HCT116 (cell line): ENCODE data around the gene C5orf58. TPM values are rescaled to one million over a fixed set of nuclear protein-coding genes. Genes with fewer than 3 reads are reported as not detected.

ENCODE experiments used
- ATAC-seq: fragments of 200-7000 bp; cut with Tn5 transposase; 2 replicates; pipeline ENCODE4 v1.9.1; 2020; ENCODE audit warnings: mild to moderate bottlenecking, moderate library complexity
- BruUV-seq: library from RNA; stranded (reverse); fragments of 400-500 nt; replicated peaks from 2 replicates; lab custom pipeline; 2021; lab: Mats Ljungman, UMichigan
- CTCF ChIA-PET: fragments of 300-600 bp; sonication (Branson Sonifier 250); formaldehyde crosslinking; loops from one replicate; lab custom pipeline; 2021; ENCODE audit warnings: antibody characterized with exemption; lab: Charles Lee
- POLR2A ChIA-PET: fragments of 300-600, 350-600 bp; sonication (Branson Sonifier 250); formaldehyde crosslinking; loops from one replicate; lab custom pipeline; 2021; ENCODE audit warnings: antibody characterized with exemption; lab: Charles Lee
- RAD21 ChIA-PET, 2 experiments: fragments of 300-600 bp; sonication (Branson Sonifier 250); formaldehyde crosslinking; loops; one replicate each; lab custom pipeline; 2023; ENCODE audit warnings: low total read pairs in 2 of 2; ENCODE audit not compliant: uncharacterized antibody in 2 of 2, unreplicated experiment in 2 of 2, low non-redundant PET in 1 of 2; lab: Charles Lee
- DNase-seq: peaks from one replicate; pipeline ENCODE4 v3.0.0-alpha.2; 2010; ENCODE audit warnings: low read depth, low spot score
- H2AFZ ChIP-seq: fragments of 200-600 bp; shearing (Covaris generic), sonication (generic); 2 replicates; pipeline ENCODE4 v1.6.1; 2017; ENCODE audit warnings: low read depth, mixed run types, mixed read lengths, antibody characterized with exemption, low read length; ENCODE audit not compliant: poor library complexity, severe bottlenecking
- H3K27ac ChIP-seq: 2 replicates; pipeline ENCODE4 v1.5.1; 2012; ENCODE audit warnings: low read depth, low read length
- H3K27me3 ChIP-seq: fragments of 200-600 bp; sonication (generic); 2 replicates; pipeline ENCODE4 v1.6.1; 2016; ENCODE audit warnings: mixed run types, low read length, mixed read lengths; ENCODE audit not compliant: insufficient read depth
- H3K36me3 ChIP-seq, 2 experiments: fragments of 200-500 bp in 1 of 2; fragments of 200-600 bp in 1 of 2; sonication (Bioruptor generic) in 1 of 2; sonication (generic) in 1 of 2; 2 replicates each; pipeline versions ENCODE4 v1.5.1 to v1.6.1; 2014 to 2016; ENCODE audit warnings: low read length in 2 of 2, inconsistent platforms in 1 of 2, mixed read lengths in 1 of 2, mixed run types in 1 of 2; ENCODE audit not compliant: insufficient read depth in 2 of 2, control insufficient read depth in 1 of 2
- H3K4me1 ChIP-seq, 2 experiments: fragments of 200-600 bp in 1 of 2; sonication (generic) in 1 of 2; 2 replicates each; pipeline versions ENCODE4 v1.5.1 to v1.6.1; 2012 to 2017; ENCODE audit warnings: low read length in 2 of 2, inconsistent platforms in 1 of 2, mild to moderate bottlenecking in 1 of 2, mixed read lengths in 1 of 2, mixed run types in 1 of 2, moderate library complexity in 1 of 2; ENCODE audit not compliant: insufficient read depth in 2 of 2, control insufficient read depth in 1 of 2
- H3K4me2 ChIP-seq: fragments of 200-600 bp; sonication (generic); 2 replicates; pipeline ENCODE4 v1.6.1; 2017; ENCODE audit warnings: mixed run types, low read length, mixed read lengths
- H3K4me3 ChIP-seq, 2 experiments: fragments of 200-600 bp in 1 of 2; sonication (generic) in 1 of 2; replicated peaks in 1 of 2; 2 replicates each; pipeline ENCODE4 v1.5.1; 2011 to 2016; ENCODE audit warnings: low read length in 2 of 2, control low read depth in 1 of 2, low read depth in 1 of 2, mild to moderate bottlenecking in 1 of 2, mixed read lengths in 1 of 2, mixed run types in 1 of 2
- H3K79me2 ChIP-seq: fragments of 200-600 bp; sonication (generic); 2 replicates; pipeline ENCODE4 v1.6.1; 2017; ENCODE audit warnings: mild to moderate bottlenecking, mixed run types, low read length, moderate library complexity, mixed read lengths; ENCODE audit not compliant: insufficient read depth
- H3K9ac ChIP-seq: fragments of 200-600 bp; sonication (generic); 2 replicates; pipeline ENCODE4 v1.6.1; 2016; ENCODE audit warnings: low read length, mixed read lengths
- H3K9me2 ChIP-seq: fragments of 200-600 bp; sonication (generic), shearing (Covaris generic); 2 replicates; pipeline ENCODE4 v1.6.1; 2017; ENCODE audit warnings: mixed run types, mild to moderate bottlenecking, moderate library complexity; ENCODE audit not compliant: insufficient read depth
- H3K9me3 ChIP-seq, 2 experiments: fragments of 200-500 bp in 1 of 2; fragments of 200-600 bp in 1 of 2; sonication (Bioruptor generic) in 1 of 2; sonication (generic) in 1 of 2; 2 replicates each; pipeline ENCODE4 v1.6.1; 2014 to 2017; ENCODE audit warnings: low read length in 2 of 2, mixed read lengths in 2 of 2, inconsistent platforms in 1 of 2, low read depth in 1 of 2, mild to moderate bottlenecking in 1 of 2, mixed run types in 1 of 2, moderate library complexity in 1 of 2; ENCODE audit not compliant: control insufficient read depth in 1 of 2, insufficient read depth in 1 of 2
- H4K20me1 ChIP-seq: fragments of 200-600 bp; sonication (generic), shearing (Covaris generic); 2 replicates; pipeline ENCODE4 v1.6.1; 2017; ENCODE audit warnings: mixed run types, mild to moderate bottlenecking, moderate library complexity; ENCODE audit not compliant: insufficient read depth
- CBX3 ChIP-seq: IDR thresholded peaks from 2 replicates; pipeline ENCODE4 v1.6.1; 2012; ENCODE audit warnings: low read depth
- CEBPB ChIP-seq: IDR thresholded peaks from 2 replicates; pipeline ENCODE4 v1.6.1; 2012; ENCODE audit warnings: low read depth
- EGR1 ChIP-seq: IDR thresholded peaks from 2 replicates; pipeline ENCODE4 v1.6.1; 2012; ENCODE audit warnings: low read depth
- EZH2 ChIP-seq: fragments of 200-600 bp; sonication (generic); IDR thresholded peaks from 2 replicates; pipeline ENCODE4 v1.6.1; 2017; ENCODE audit warnings: antibody characterized with exemption, mixed run types
- FOSL1 ChIP-seq: IDR thresholded peaks from 2 replicates; pipeline ENCODE4 v1.6.1; 2012; ENCODE audit warnings: low read depth
- JUND ChIP-seq: IDR thresholded peaks from 2 replicates; pipeline ENCODE4 v1.6.1; 2012
- POLR2A ChIP-seq: IDR thresholded peaks from 2 replicates; pipeline ENCODE4 v1.7.0; 2011; ENCODE audit warnings: borderline replicate concordance; ENCODE audit not compliant: insufficient read depth, insufficient read length; ENCODE audit errors: extremely low read depth
- POLR2AphosphoS5 ChIP-seq: IDR thresholded peaks from 2 replicates; pipeline ENCODE4 v1.6.1; 2011; ENCODE audit warnings: mild to moderate bottlenecking, low read depth, low read length, moderate library complexity
- RAD21 ChIP-seq: IDR thresholded peaks from 2 replicates; pipeline ENCODE4 v1.6.1; 2012; ENCODE audit warnings: low read depth, mild to moderate bottlenecking
- SP1 ChIP-seq: IDR thresholded peaks from 2 replicates; pipeline ENCODE4 v1.6.1; 2012; ENCODE audit warnings: low read depth
- SRF ChIP-seq: IDR thresholded peaks from 2 replicates; pipeline ENCODE4 v1.6.1; 2012; ENCODE audit warnings: low read depth
- YY1 ChIP-seq: IDR thresholded peaks from 2 replicates; pipeline ENCODE4 v1.6.1; 2011; ENCODE audit warnings: low read length, low read depth, moderate library complexity, mild to moderate bottlenecking; ENCODE audit not compliant: insufficient replicate concordance; ENCODE audit errors: extremely low read depth
- ZFX ChIP-seq: fragments of 450-650 bp; IDR thresholded peaks from 2 replicates; pipeline ENCODE4 v1.6.1; 2017
- ZNF274 ChIP-seq: fragments of 200-500 bp; sonication (Bioruptor generic); IDR thresholded peaks from 2 replicates; pipeline ENCODE4 v1.6.1; 2014; ENCODE audit warnings: mild to moderate bottlenecking, low read depth, low read length, inconsistent platforms
- intact Hi-C: fragments of 100-400 bp; cut with micrococcal nuclease; formaldehyde crosslinking; loops from 2 replicates; pipeline ENCODE4 v1.10.0; 2022
- total RNA-seq: library from RNA; stranded (reverse); gene quantifications from one replicate; pipeline ENCODE4 v1.2.1, GENCODE V29; 2021; ENCODE audit not compliant: unreplicated experiment
- TF ChIP-seq, protein P1 (sequence below): IDR thresholded peaks from 2 replicates; pipeline ENCODE4 v1.6.1; 2012
- TF ChIP-seq, protein P2 (sequence below): IDR thresholded peaks from 2 replicates; pipeline ENCODE4 v1.6.1; 2011; ENCODE audit warnings: mild to moderate bottlenecking, low read length, moderate library complexity; ENCODE audit not compliant: insufficient replicate concordance; ENCODE audit errors: extremely low read depth
- TF ChIP-seq, protein P3 (sequence below): IDR thresholded peaks from 2 replicates; pipeline ENCODE4 v1.6.1; 2012; ENCODE audit warnings: low read depth

C5orf58 gene
- total RNA-seq, 1 experiment from 2014 or later, result not detected

DNA sequence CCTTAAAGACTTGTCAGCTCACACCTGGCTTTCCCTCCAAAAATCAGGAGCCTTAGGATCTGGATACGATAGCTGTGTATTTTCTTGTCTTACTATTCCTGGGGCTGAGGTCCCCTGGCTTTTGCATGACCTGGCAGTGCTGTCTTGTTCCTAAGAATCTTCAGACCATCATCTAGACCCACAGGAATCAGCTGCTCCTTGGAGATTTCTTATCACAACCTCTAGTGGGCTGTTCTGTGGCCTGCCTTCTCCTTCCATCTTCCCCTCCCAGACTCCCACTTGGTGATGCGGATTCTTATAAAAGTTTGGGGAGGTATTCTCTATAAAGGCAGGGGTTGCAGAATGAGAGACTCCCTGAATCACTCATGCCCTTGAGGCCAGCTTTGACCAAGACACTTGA lies 43.4 kb downstream of the C5orf58 start:
- H3K9ac ChIP-seq, result no peak overlapping the region
- CTCF ChIA-PET, result interaction anchor here (3.1 kb wide), 1 partner anchor 145 kb away, joined by 10 read pairs; no protein-coding TSS in a partner anchor
- ATAC-seq, result no peak
- H4K20me1 ChIP-seq, result no peaks in the 10 kb centered on the region
- H2AFZ ChIP-seq, result no peak overlapping the region
- POLR2A ChIA-PET, result no interaction called here
- RAD21 ChIA-PET, result no interaction called here
- no peak overlapping the region for H3K4me3 ChIP-seq
- no peaks in the 10 kb centered on the region for H3K9me2 ChIP-seq
- no peak overlapping the region for H3K27ac ChIP-seq
- TF ChIP-seq FOSL1 (no peak), EGR1 (no peak), ZFX (no peak), RAD21 (no peak), SRF (no peak), POLR2AphosphoS5 (no peak), SP1 (no peak), ZNF274 (no peak), CBX3 (no peak), YY1 (no peak), JUND (no peak), CEBPB (no peak), POLR2A (no peak), EZH2 (no peak)
- TF ChIP-seq, protein P1, sequence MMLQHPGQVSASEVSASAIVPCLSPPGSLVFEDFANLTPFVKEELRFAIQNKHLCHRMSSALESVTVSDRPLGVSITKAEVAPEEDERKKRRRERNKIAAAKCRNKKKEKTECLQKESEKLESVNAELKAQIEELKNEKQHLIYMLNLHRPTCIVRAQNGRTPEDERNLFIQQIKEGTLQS, result no peak
- TF ChIP-seq, protein P2, sequence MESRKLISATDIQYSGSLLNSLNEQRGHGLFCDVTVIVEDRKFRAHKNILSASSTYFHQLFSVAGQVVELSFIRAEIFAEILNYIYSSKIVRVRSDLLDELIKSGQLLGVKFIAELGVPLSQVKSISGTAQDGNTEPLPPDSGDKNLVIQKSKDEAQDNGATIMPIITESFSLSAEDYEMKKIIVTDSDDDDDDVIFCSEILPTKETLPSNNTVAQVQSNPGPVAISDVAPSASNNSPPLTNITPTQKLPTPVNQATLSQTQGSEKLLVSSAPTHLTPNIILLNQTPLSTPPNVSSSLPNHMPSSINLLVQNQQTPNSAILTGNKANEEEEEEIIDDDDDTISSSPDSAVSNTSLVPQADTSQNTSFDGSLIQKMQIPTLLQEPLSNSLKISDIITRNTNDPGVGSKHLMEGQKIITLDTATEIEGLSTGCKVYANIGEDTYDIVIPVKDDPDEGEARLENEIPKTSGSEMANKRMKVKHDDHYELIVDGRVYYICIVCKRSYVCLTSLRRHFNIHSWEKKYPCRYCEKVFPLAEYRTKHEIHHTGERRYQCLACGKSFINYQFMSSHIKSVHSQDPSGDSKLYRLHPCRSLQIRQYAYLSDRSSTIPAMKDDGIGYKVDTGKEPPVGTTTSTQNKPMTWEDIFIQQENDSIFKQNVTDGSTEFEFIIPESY, result no peak
- TF ChIP-seq, protein P3, sequence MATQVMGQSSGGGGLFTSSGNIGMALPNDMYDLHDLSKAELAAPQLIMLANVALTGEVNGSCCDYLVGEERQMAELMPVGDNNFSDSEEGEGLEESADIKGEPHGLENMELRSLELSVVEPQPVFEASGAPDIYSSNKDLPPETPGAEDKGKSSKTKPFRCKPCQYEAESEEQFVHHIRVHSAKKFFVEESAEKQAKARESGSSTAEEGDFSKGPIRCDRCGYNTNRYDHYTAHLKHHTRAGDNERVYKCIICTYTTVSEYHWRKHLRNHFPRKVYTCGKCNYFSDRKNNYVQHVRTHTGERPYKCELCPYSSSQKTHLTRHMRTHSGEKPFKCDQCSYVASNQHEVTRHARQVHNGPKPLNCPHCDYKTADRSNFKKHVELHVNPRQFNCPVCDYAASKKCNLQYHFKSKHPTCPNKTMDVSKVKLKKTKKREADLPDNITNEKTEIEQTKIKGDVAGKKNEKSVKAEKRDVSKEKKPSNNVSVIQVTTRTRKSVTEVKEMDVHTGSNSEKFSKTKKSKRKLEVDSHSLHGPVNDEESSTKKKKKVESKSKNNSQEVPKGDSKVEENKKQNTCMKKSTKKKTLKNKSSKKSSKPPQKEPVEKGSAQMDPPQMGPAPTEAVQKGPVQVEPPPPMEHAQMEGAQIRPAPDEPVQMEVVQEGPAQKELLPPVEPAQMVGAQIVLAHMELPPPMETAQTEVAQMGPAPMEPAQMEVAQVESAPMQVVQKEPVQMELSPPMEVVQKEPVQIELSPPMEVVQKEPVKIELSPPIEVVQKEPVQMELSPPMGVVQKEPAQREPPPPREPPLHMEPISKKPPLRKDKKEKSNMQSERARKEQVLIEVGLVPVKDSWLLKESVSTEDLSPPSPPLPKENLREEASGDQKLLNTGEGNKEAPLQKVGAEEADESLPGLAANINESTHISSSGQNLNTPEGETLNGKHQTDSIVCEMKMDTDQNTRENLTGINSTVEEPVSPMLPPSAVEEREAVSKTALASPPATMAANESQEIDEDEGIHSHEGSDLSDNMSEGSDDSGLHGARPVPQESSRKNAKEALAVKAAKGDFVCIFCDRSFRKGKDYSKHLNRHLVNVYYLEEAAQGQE, result no peak
- no peaks in the 10 kb centered on the region for H3K4me1 ChIP-seq
- no peaks in the 10 kb centered on the region for H3K36me3 ChIP-seq
- no peaks in the 10 kb centered on the region for H3K79me2 ChIP-seq
- H3K9me3 ChIP-seq, result no peaks in the 10 kb centered on the region
- intact Hi-C loops, result no loop called here
- BruUV-seq, result no TSS peak
- no peak for DNase-seq
- H3K27me3 ChIP-seq, result peaks cover 16% of the 10 kb centered on the region; the same call in 1 of the 2 replicates
- no peak overlapping the region for H3K4me2 ChIP-seq
